SK-N-SH (cell line): ENCODE results near the gene GOLT1A.

ENCODE experiments used
- CTCF ChIP-seq: fragments of 200-600 bp; sonication (generic); IDR thresholded peaks from 2 replicates; pipeline ENCODE4 v1.6.1; 2017; ENCODE audit warnings: antibody characterized with exemption, mild to moderate bottlenecking, moderate library complexity
- GABPA ChIP-seq: IDR thresholded peaks from 2 replicates; pipeline ENCODE4 v1.4.0; 2012; ENCODE audit warnings: low read depth, mild to moderate bottlenecking
- GATA2 ChIP-seq: sonication (generic); formaldehyde crosslinking; IDR thresholded peaks from 2 replicates; pipeline ENCODE4 v1.5.0; 2020; ENCODE audit warnings: mild to moderate bottlenecking, missing genetic modification reagents
- JUND ChIP-seq: IDR thresholded peaks from 2 replicates; pipeline ENCODE4 v1.4.0; 2012
- MEF2A ChIP-seq: IDR thresholded peaks from 2 replicates; pipeline ENCODE4 v1.4.0; 2012; ENCODE audit warnings: low read depth, borderline replicate concordance
- PBX3 ChIP-seq: IDR thresholded peaks from 2 replicates; pipeline ENCODE4; 2012
- RXRA ChIP-seq: IDR thresholded peaks from 2 replicates; pipeline ENCODE4 v1.4.0; 2012; ENCODE audit warnings: low read depth, mild to moderate bottlenecking, borderline replicate concordance
- TEAD4 ChIP-seq: IDR thresholded peaks from 2 replicates; pipeline ENCODE4 v1.4.0; 2012; ENCODE audit warnings: mild to moderate bottlenecking, borderline replicate concordance; ENCODE audit not compliant: insufficient read depth
- YY1 ChIP-seq: IDR thresholded peaks from 2 replicates; pipeline ENCODE4 v1.4.0; 2012; ENCODE audit warnings: low read depth, mild to moderate bottlenecking

- TF ChIP-seq YY1 = no peak
- no peak for TF ChIP-seq GABPA
- no peak for TF ChIP-seq MEF2A
- TF ChIP-seq RXRA = no peak
- TF ChIP-seq PBX3 = no peak
- TF ChIP-seq CTCF = no peak
- TF ChIP-seq JUND = no peak
- no peak for TF ChIP-seq TEAD4
- no peak for TF ChIP-seq GATA2 (CRISPR knock-in tag)
These were observed 64.7 kb downstream of the GOLT1A start for GRCh38 chr1:204149107-204149506.
